Cardiac muscle cell (in vitro differentiated cells and primary cell): ENCODE results near the gene RPP38. TPM values are rescaled to one million over a fixed set of nuclear protein-coding genes. Genes with fewer than 3 reads are reported as not detected.

Source experiments
- DNase-seq, 2 donors: peaks; one replicate each; pipeline versions ENCODE4 v3.0.0 to v3.0.0-alpha.2; 2010 to 2017; ENCODE audit warnings: low read depth in 1 of 2, low spot score in 1 of 2
- H3K27ac ChIP-seq: fragments of 200-600 bp; sonication (generic); 2 replicates; pipeline ENCODE4 v1.5.1; 2016
- H3K27me3 ChIP-seq: fragments of 200-600 bp; sonication (generic); 2 replicates; pipeline ENCODE4 v1.6.0; 2016; ENCODE audit warnings: control low read depth
- H3K36me3 ChIP-seq: fragments of 200-600 bp; sonication (generic); 2 replicates; pipeline ENCODE4 v1.5.1; 2016; ENCODE audit warnings: control low read depth
- H3K4me1 ChIP-seq: fragments of 200-600 bp; sonication (generic); 2 replicates; pipeline ENCODE4 v1.8.1; 2017; ENCODE audit warnings: low read depth, mild to moderate bottlenecking, mixed run types
- H3K4me3 ChIP-seq: fragments of 200-600 bp; sonication (generic); 2 replicates; pipeline ENCODE4 v1.5.1; 2016; ENCODE audit warnings: mild to moderate bottlenecking
- H3K9me3 ChIP-seq: fragments of 200-600 bp; sonication (generic); 2 replicates; pipeline ENCODE4 v1.5.1; 2017; ENCODE audit warnings: low read depth, mild to moderate bottlenecking, control low read depth
- CTCF ChIP-seq: IDR thresholded peaks from 2 replicates; pipeline ENCODE4 v1.5.1; 2012; ENCODE audit warnings: low read depth, mild to moderate bottlenecking, low read length
- polyA plus RNA-seq: library from polyadenylated mRNA; unstranded; fragments of >200 nt; fragmentation: Nextera tagmentation; extraction: Ambion mirVana; gene quantifications from 2 replicates; pipeline ENCODE4 v1.2.1, GENCODE V29; 2016
- total RNA-seq: library from RNA; depleted of rRNA; stranded (reverse); fragments of >200 nt; gene quantifications from 2 replicates; pipeline ENCODE4 v1.2.3, GENCODE V29; 2016

RPP38 gene
- total and polyA plus RNA-seq, 2 experiments from 2014 or later: 18.0 to 20.0 TPM

GRCh38 chr10:15112657-15113056 is 15.5 kb downstream of the RPP38 start:
- TF ChIP-seq CTCF: no peak
- Histone ChIP-seq H3K36me3 (peaks cover 9% of the 10 kb centered on the region), H3K27me3 (no peaks in the 10 kb centered on the region), H3K9me3 (no peaks in the 10 kb centered on the region), H3K4me3 (no peak overlapping the region), H3K27ac (no peak overlapping the region), H3K4me1 (no peaks in the 10 kb centered on the region)
- no peak for DNase-seq

GRCh38 chr10:15113766-15114165 is 16.6 kb downstream of the RPP38 start:
- H3K9me3 ChIP-seq: no peaks in the 10 kb centered on the region
- DNase-seq: no peak
- no peak overlapping the region for H3K27ac ChIP-seq
- H3K4me1 ChIP-seq: no peaks in the 10 kb centered on the region
- peaks cover 9% of the 10 kb centered on the region for H3K36me3 ChIP-seq
- no peaks in the 10 kb centered on the region for H3K27me3 ChIP-seq
- TF ChIP-seq CTCF: no peak
- H3K4me3 ChIP-seq: no peak overlapping the region

- DNase-seq: no peak
- peaks cover 12% of the 10 kb centered on the region for H3K36me3 ChIP-seq
These were observed 19.1 kb downstream of the RPP38 start for GRCh38 chr10:15116225-15116624.

GRCh38 chr10:15118615-15119014 is 21.5 kb downstream of the RPP38 start:
- Histone ChIP-seq H3K9me3 (no peaks in the 10 kb centered on the region), H3K4me1 (no peaks in the 10 kb centered on the region), H3K27ac (no peak overlapping the region), H3K27me3 (no peaks in the 10 kb centered on the region), H3K4me3 (no peak overlapping the region), H3K36me3 (peaks cover 9% of the 10 kb centered on the region)
- DNase-seq: no peak
- TF ChIP-seq CTCF: no peak

More at GRCh38 chr10:15116225-15116624, 19.1 kb downstream of the RPP38 start:
- Histone ChIP-seq H3K4me1 (no peaks in the 10 kb centered on the region), H3K27me3 (no peaks in the 10 kb centered on the region), H3K27ac (no peak overlapping the region), H3K4me3 (no peak overlapping the region), H3K9me3 (no peaks in the 10 kb centered on the region)
- TF ChIP-seq CTCF: no peak

GRCh38 chr10:15120523-15120922 is 23.4 kb downstream of the RPP38 start:
- peak in 1 of 2 donors; percentile 77 for DNase-seq
- Histone ChIP-seq H3K36me3 (peaks cover 8% of the 10 kb centered on the region), H3K27me3 (no peaks in the 10 kb centered on the region), H3K27ac (no peak overlapping the region), H3K4me3 (no peak overlapping the region), H3K9me3 (no peaks in the 10 kb centered on the region), H3K4me1 (no peaks in the 10 kb centered on the region)
- TF ChIP-seq CTCF: no peak

GRCh38 chr10:15121707-15122106 is 24.6 kb downstream of the RPP38 start:
- TF ChIP-seq CTCF: no peak
- H3K4me3 ChIP-seq: no peak overlapping the region
- no peaks in the 10 kb centered on the region for H3K9me3 ChIP-seq
- no peaks in the 10 kb centered on the region for H3K27me3 ChIP-seq
- no peak for DNase-seq
- no peak overlapping the region for H3K27ac ChIP-seq
- H3K36me3 ChIP-seq: peaks cover 6% of the 10 kb centered on the region
- H3K4me1 ChIP-seq: no peaks in the 10 kb centered on the region
